ENCODE data around the gene PPIF. TPM values are rescaled to one million over a fixed set of nuclear protein-coding genes. Genes with fewer than 3 reads are reported as not detected.

PPIF gene
- total RNA-seq, 3 donors from 2014 or later: 16.0 to 39.3 (median 30.7) TPM

GRCh38 chr10:79357180-79357579 lies 9.9 kb downstream of the PPIF start:
- peaks cover 5% of the 10 kb centered on the region for H3K36me3 ChIP-seq
- TF ChIP-seq CTCF (IDR thresholded peaks at IDR 0.05): no peak
- no peak overlapping the region for H3K4me3 ChIP-seq
- H3K27me3 ChIP-seq: no peaks in the 10 kb centered on the region
- DNase-seq (ENCODE audit: low spot score in 2 of 2): no peak
- H3K4me1 ChIP-seq: no peaks in the 10 kb centered on the region
- intact Hi-C loops (cut with DNase I; ENCODE audit: low total_unique reads): no loop called here
- H3K27ac ChIP-seq: no peak overlapping the region
- no peaks in the 10 kb centered on the region for H3K9me3 ChIP-seq

GRCh38 chr10:79358811-79359210 lies 11.5 kb downstream of the PPIF start:
- H3K36me3 ChIP-seq: no peaks in the 10 kb centered on the region
- H3K4me1 ChIP-seq: no peaks in the 10 kb centered on the region
- no peak overlapping the region for H3K27ac ChIP-seq
- TF ChIP-seq POLR2A (IDR thresholded peaks at IDR 0.05) (no peak), POLR2AphosphoS5 (IDR thresholded peaks at IDR 0.05) (no peak), CTCF (IDR thresholded peaks at IDR 0.05) (no peak)
- no peak overlapping the region for H3K4me3 ChIP-seq
- intact Hi-C loops (cut with DNase I; ENCODE audit: low total_unique reads): no loop called here
- H3K9me3 ChIP-seq: peaks cover 0 to 2% of the 10 kb centered on the region in 2 donors
- no peak for DNase-seq (ENCODE audit: low spot score in 2 of 2)
- H3K27me3 ChIP-seq: no peaks in the 10 kb centered on the region

- TF ChIP-seq CTCF (IDR thresholded peaks at IDR 0.05): no peak
- no peak for TF ChIP-seq POLR2AphosphoS5 (IDR thresholded peaks at IDR 0.05)
- TF ChIP-seq POLR2A (IDR thresholded peaks at IDR 0.05): no peak
- H3K27me3 ChIP-seq: no peaks in the 10 kb centered on the region
- H3K4me1 ChIP-seq: no peaks in the 10 kb centered on the region
- DNase-seq (ENCODE audit: low spot score in 2 of 2): peak in 1 of 2 donors; percentile 1
- no peak overlapping the region for H3K27ac ChIP-seq
- peaks cover 0 to 4% of the 10 kb centered on the region in 2 donors for H3K9me3 ChIP-seq
- no peaks in the 10 kb centered on the region for H3K36me3 ChIP-seq
- H3K4me3 ChIP-seq: no peak overlapping the region
- intact Hi-C loops (cut with DNase I; ENCODE audit: low total_unique reads): no loop called here
These were observed 12.7 kb downstream of the PPIF start for GRCh38 chr10:79359816-79360498.

- intact Hi-C loops (cut with DNase I; ENCODE audit: low total_unique reads): no loop called here
- peaks cover 0 to 4% of the 10 kb centered on the region in 2 donors for H3K9me3 ChIP-seq
- peak in 1 of 2 donors; percentile 2 for DNase-seq (ENCODE audit: low spot score in 2 of 2)
- no peaks in the 10 kb centered on the region for H3K27me3 ChIP-seq
- no peak overlapping the region for H3K27ac ChIP-seq
- H3K36me3 ChIP-seq: no peaks in the 10 kb centered on the region
- H3K4me3 ChIP-seq: no peak overlapping the region
- H3K4me1 ChIP-seq: no peaks in the 10 kb centered on the region
- TF ChIP-seq POLR2A (IDR thresholded peaks at IDR 0.05) (no peak), CTCF (IDR thresholded peaks at IDR 0.05) (no peak), POLR2AphosphoS5 (IDR thresholded peaks at IDR 0.05) (no peak)
These were observed 13.5 kb downstream of the PPIF start for GRCh38 chr10:79360499-79361342.

Measured in breast epithelium (tissue), 4 donors.